K562 (cell line): ENCODE results near the gene SLC13A3. TPM values are rescaled to one million over a fixed set of nuclear protein-coding genes. Genes with fewer than 3 reads are reported as not detected.

Source experiments
- BMI1 ChIP-seq: fragments of 150-350 bp; IDR thresholded peaks from 2 replicates; pipeline ENCODE4 v1.6.1; 2014; ENCODE audit warnings: low read length
- CREB1 ChIP-seq, 2 experiments: sonication (generic) in 1 of 2; formaldehyde crosslinking in 1 of 2; IDR thresholded peaks; 2 replicates each; pipeline versions ENCODE4 v1.6.1 to v1.8.0; 2012 to 2022; ENCODE audit warnings: inconsistent platforms in 1 of 2, mild to moderate bottlenecking in 1 of 2, missing genetic modification reagents in 1 of 2, moderate library complexity in 1 of 2
- CREB3 ChIP-seq: fragments of 450-650 bp; conservative IDR thresholded peaks from 2 replicates; pipeline ENCODE4 v1.6.1; 2016; ENCODE audit warnings: missing genetic modification characterization, low read depth, mild to moderate bottlenecking, missing compliant biosample characterization, moderate library complexity
- CREBBP ChIP-seq: IDR thresholded peaks from one replicate; pipeline ENCODE4 v1.6.1; 2012; ENCODE audit warnings: low read depth, mild to moderate bottlenecking, control low read depth, inconsistent platforms, low read length
- ELF2 ChIP-seq: fragments of 250-450 bp; sonication (Bioruptor Pico); IDR thresholded peaks from 2 replicates; pipeline ENCODE4 v1.5.0; 2021; ENCODE audit warnings: mild to moderate bottlenecking
- IFI16 ChIP-seq: fragments of 250-450 bp; sonication (Bioruptor Pico); IDR thresholded peaks from 2 replicates; pipeline ENCODE4 v2.1.2; 2022; ENCODE audit warnings: mild to moderate bottlenecking, inconsistent platforms
- JUN ChIP-seq, 2 experiments: sonication (generic) in 1 of 2; formaldehyde crosslinking in 1 of 2; IDR thresholded peaks; 2 replicates each; pipeline versions ENCODE4 v1.6.1 to v1.8.0; 2012 to 2022; ENCODE audit warnings: borderline replicate concordance in 2 of 2, mild to moderate bottlenecking in 2 of 2, improper control_type of control experiment in 1 of 2, low read depth in 1 of 2, low read length in 1 of 2, missing genetic modification reagents in 1 of 2
- KLF10 ChIP-seq: fragments of 250-450 bp; sonication (Bioruptor Pico); IDR thresholded peaks from 2 replicates; pipeline ENCODE4 v1.6.1; 2021; ENCODE audit warnings: matching md5 sums
- MAFK ChIP-seq: IDR thresholded peaks from 2 replicates; pipeline ENCODE4 v1.6.1; 2011; ENCODE audit warnings: low read length, improper control_type of control experiment
- MCM7 ChIP-seq, 2 experiments: fragments of 450-650 bp; IDR thresholded peaks; 2 replicates each; pipeline ENCODE4 v1.6.1; 2016 to 2018
- SRSF9 ChIP-seq: fragments of 200-400 bp; formaldehyde crosslinking; IDR thresholded peaks from 2 replicates; pipeline ENCODE4 v1.6.1; 2017; ENCODE audit warnings: low read depth, low read length, borderline replicate concordance
- TEAD4 ChIP-seq, 2 experiments: sonication (generic) in 1 of 2; formaldehyde crosslinking in 1 of 2; IDR thresholded peaks; 2 replicates each; pipeline versions ENCODE4 v1.6.1 to v1.8.0; 2012 to 2022; ENCODE audit warnings: borderline replicate concordance in 1 of 2, inconsistent platforms in 1 of 2, low read length in 1 of 2, mild to moderate bottlenecking in 1 of 2, missing genetic modification reagents in 1 of 2
- TFAM ChIP-seq: fragments of 250-450 bp; sonication (Bioruptor Pico); conservative IDR thresholded peaks from 2 replicates; pipeline ENCODE4 v1.5.0; 2021; ENCODE audit warnings: mild to moderate bottlenecking, moderate library complexity
- ZBTB26 ChIP-seq: fragments of 450-650 bp; formaldehyde crosslinking; IDR thresholded peaks from 2 replicates; pipeline ENCODE4 v1.4.0; 2022; ENCODE audit warnings: missing genetic modification characterization
- ZNF133 ChIP-seq: fragments of 250-450 bp; sonication (Bioruptor Pico); IDR thresholded peaks from 2 replicates; pipeline ENCODE4 v1.4.0; 2020; ENCODE audit warnings: mild to moderate bottlenecking
- ZNF232 ChIP-seq: sonication (generic); formaldehyde crosslinking; IDR thresholded peaks from 2 replicates; pipeline ENCODE4 v1.8.0; 2022; ENCODE audit warnings: mild to moderate bottlenecking, missing genetic modification reagents
- ZNF3 ChIP-seq: fragments of 250-450 bp; sonication (Bioruptor Pico); IDR thresholded peaks from 2 replicates; pipeline ENCODE4 v1.5.0; 2021; ENCODE audit warnings: mild to moderate bottlenecking, moderate library complexity
- ZNF324 ChIP-seq: fragments of 250-450 bp; sonication (Bioruptor Pico); IDR thresholded peaks from 2 replicates; pipeline ENCODE4 v1.4.0; 2020; ENCODE audit warnings: mild to moderate bottlenecking
- ZNF695 ChIP-seq: fragments of 450-650 bp; formaldehyde crosslinking; IDR thresholded peaks from 2 replicates; pipeline ENCODE4 v1.4.0; 2020; ENCODE audit warnings: mild to moderate bottlenecking, moderate library complexity
- ZNF75A ChIP-seq: fragments of 450-650 bp; formaldehyde crosslinking; IDR thresholded peaks from 2 replicates; pipeline ENCODE4 v1.4.0; 2020; ENCODE audit warnings: mild to moderate bottlenecking
- polyA plus RNA-seq, 8 experiments: library from polyadenylated mRNA; depleted of rRNA in 4 of 8; stranded (reverse) in 5 of 8; unstranded in 3 of 8; fragments of >200 nt; fragmentation: Nextera tagmentation in 2 of 8; fragmentation: Illumina TruSeq in 1 of 8; extraction: Ambion mirVana in 2 of 8; extraction: Trizol in 1 of 8; gene quantifications; 2 replicates each; pipeline versions ENCODE4 v1.2.1 to v1.2.3, GENCODE V29; 2011 to 2014; ENCODE audit warnings: inconsistent platforms in 1 of 8, missing spikeins in 1 of 8
- total RNA-seq, 7 experiments: library from RNA; depleted of rRNA in 6 of 7; stranded (reverse); fragments of >200 nt in 6 of 7; fragmentation: Illumina TruSeq in 2 of 7; extraction: Trizol in 2 of 7; gene quantifications; 2 replicates each; pipeline versions ENCODE4 v1.2.1 to v1.2.3, GENCODE V29; 2011 to 2021; ENCODE audit warnings: low replicate concordance in 1 of 7
- TF ChIP-seq, protein P1 (sequence below), 2 experiments: fragments of 450-650 bp; IDR thresholded peaks; 2 replicates each; pipeline ENCODE4 v1.6.1; 2016
- TF ChIP-seq, protein P2 (sequence below): fragments of 250-450 bp; sonication (Bioruptor Pico); IDR thresholded peaks from 2 replicates; pipeline ENCODE4 v1.6.1; 2021; ENCODE audit warnings: mild to moderate bottlenecking
- TF ChIP-seq, protein P3 (sequence below): fragments of 250-450 bp; sonication (Bioruptor Pico); IDR thresholded peaks from 2 replicates; pipeline ENCODE4 v1.5.0; 2020; ENCODE audit warnings: mild to moderate bottlenecking

SLC13A3 gene
- total and polyA plus RNA-seq, 9 of the 15 experiments (the other 6 are each of a cell fraction or from before 2014, with no cell fraction given), result 5.5 to 16.4 (median 8.5) TPM

DNA sequence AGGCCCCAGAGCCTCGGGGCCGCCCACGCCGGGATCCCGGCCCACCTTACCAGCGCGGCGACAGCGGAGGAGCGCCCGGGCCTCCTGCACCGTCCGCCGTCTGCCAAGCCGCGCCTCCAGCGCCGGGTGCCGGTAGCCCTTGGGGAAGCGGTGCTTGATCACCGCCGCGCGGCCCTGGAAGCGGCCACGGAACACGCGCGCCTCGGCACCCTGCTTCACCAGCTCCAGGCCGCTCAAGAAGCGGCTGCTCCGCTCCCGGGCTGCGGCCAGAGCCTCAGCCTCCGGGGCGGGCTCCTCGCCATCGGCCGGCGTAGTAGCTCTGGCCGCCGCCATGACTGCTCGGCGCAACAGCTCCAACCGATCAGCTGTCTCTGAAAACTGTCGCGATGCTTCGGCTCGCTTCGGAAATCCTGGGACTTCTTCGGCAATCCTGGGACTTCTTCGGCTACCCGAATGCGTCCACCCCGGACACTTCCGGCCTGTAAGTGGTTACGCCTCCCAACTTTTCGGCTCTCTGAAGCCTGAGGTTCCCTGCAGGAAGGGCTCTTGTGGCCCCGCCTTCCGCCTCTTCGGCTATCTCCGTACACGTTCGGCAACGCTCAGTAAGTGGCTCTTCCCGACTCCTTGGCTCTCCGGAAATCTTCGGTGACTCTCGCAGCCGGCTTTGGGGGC is 38.0 kb upstream of the SLC13A3 start, which contains the start of gene TP53RK (continued):
- TF ChIP-seq, protein P1, sequence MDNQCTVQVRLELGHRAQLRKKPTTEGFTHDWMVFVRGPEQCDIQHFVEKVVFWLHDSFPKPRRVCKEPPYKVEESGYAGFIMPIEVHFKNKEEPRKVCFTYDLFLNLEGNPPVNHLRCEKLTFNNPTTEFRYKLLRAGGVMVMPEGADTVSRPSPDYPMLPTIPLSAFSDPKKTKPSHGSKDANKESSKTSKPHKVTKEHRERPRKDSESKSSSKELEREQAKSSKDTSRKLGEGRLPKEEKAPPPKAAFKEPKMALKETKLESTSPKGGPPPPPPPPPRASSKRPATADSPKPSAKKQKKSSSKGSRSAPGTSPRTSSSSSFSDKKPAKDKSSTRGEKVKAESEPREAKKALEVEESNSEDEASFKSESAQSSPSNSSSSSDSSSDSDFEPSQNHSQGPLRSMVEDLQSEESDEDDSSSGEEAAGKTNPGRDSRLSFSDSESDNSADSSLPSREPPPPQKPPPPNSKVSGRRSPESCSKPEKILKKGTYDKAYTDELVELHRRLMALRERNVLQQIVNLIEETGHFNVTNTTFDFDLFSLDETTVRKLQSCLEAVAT (IDR thresholded peaks at IDR 0.05), result peak in 1 of 2 experiments; percentile 79; a peak in 2 of 4 replicates
- TF ChIP-seq MAFK (no peak), TFAM (CRISPR knock-in tag) (no peak), JUN (IDR thresholded peaks at IDR 0.05; ENCODE audit: borderline replicate concordance, low read depth, low read length) (no peak; the same call in 1 of the 2 replicates), JUN (CRISPR knock-in tag; IDR thresholded peaks at IDR 0.05; ENCODE audit: borderline replicate concordance) (no peak), IFI16 (CRISPR knock-in tag) (no peak), CREB1 (IDR thresholded peaks at IDR 0.05) (no peak), CREB1 (CRISPR knock-in tag; IDR thresholded peaks at IDR 0.05) (peak; percentile 67; the same call in 1 of the 2 replicates), ZNF324 (CRISPR knock-in tag) (no peak), ELF2 (no peak), SRSF9 (no peak), ZNF232 (CRISPR knock-in tag) (no peak), ZBTB26 (CRISPR knock-in tag) (no peak), ZNF695 (CRISPR knock-in tag) (no peak), BMI1 (no peak), MCM7 (IDR thresholded peaks at IDR 0.05) (no peak), ZNF75A (no peak), ZNF133 (CRISPR knock-in tag) (no peak), KLF10 (CRISPR knock-in tag) (no peak), ZNF3 (CRISPR knock-in tag) (no peak), TEAD4 (IDR thresholded peaks at IDR 0.05; ENCODE audit: low read length) (no peak), TEAD4 (CRISPR knock-in tag; IDR thresholded peaks at IDR 0.05; ENCODE audit: borderline replicate concordance) (no peak), CREB3 (no peak), CREBBP (no peak)
- TF ChIP-seq, protein P2, sequence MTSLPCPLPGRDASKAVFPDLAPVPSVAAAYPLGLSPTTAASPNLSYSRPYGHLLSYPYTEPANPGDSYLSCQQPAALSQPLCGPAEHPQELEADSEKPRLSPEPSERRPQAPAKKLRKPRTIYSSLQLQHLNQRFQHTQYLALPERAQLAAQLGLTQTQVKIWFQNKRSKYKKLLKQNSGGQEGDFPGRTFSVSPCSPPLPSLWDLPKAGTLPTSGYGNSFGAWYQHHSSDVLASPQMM, result no peak
- TF ChIP-seq, protein P3, sequence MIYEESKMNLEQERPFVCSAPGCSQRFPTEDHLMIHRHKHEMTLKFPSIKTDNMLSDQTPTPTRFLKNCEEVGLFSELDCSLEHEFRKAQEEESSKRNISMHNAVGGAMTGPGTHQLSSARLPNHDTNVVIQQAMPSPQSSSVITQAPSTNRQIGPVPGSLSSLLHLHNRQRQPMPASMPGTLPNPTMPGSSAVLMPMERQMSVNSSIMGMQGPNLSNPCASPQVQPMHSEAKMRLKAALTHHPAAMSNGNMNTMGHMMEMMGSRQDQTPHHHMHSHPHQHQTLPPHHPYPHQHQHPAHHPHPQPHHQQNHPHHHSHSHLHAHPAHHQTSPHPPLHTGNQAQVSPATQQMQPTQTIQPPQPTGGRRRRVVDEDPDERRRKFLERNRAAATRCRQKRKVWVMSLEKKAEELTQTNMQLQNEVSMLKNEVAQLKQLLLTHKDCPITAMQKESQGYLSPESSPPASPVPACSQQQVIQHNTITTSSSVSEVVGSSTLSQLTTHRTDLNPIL, result no peak
